GM10847 (cell line): ENCODE results near the gene DENND1A.

ENCODE experiments used
- POLR2A ChIP-seq: IDR thresholded peaks from 2 replicates; pipeline ENCODE4 v1.6.1; 2011; ENCODE audit not compliant: insufficient read length; ENCODE audit errors: extremely low read depth

DENND1A gene

DNA sequence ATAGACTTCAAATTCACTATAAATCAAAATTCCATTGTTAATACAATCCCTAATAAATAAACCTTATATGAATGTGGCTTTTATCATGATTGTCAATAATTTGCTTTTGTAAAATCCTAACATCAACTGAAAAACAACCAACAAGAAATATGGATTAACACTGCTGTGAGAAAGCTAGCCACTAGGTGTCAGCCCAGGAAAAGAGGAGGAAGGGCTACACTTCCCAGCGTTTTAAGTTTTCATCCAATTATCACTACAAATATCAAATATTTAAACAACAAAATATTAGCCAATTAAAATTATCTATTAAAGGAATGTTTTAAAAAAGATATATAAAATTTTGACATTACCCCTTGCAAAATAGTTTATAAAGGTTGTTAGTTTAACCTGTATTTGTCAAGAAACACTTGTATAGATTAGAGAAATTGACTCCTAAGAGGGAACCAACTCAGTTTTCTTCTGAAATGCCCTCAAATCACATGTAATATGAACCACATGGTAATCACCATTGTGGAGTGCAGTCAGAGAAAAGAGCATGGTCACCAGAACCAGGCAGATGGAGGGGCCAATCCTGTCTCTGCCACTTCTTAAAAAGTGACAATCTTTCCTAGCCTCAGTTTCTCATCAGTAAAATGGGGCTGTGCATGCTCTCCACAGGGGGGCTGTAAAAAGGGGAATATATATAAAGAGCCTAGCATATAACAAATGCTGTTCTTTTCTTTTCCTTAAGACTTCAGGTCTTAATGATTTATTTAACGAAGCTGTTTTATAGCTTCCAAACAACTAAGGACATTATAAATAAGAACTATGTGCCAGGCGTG, 385.7 kb downstream of the DENND1A start:
- no peak for TF ChIP-seq POLR2A

DNA sequence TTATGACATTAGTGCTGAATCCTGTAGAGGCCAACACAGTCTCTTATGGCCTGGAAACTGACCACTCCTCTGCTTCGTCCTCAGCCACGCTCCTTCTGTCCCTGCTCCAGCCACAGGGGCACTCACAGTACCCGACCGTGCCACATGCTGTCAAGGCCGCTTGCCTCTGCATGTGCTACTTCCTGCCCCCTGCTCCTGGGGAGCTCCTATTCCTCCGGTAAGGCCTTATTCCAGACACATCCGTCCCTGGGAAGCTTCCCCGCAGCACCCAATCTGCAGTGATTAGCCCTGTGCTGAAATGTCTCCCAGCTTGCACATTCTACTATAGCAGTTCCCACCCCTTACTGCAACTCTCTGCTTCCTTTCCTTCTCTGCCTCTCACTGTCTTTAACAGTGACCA, 386.4 kb downstream of the DENND1A start:
- TF ChIP-seq POLR2A, result no peak

DNA sequence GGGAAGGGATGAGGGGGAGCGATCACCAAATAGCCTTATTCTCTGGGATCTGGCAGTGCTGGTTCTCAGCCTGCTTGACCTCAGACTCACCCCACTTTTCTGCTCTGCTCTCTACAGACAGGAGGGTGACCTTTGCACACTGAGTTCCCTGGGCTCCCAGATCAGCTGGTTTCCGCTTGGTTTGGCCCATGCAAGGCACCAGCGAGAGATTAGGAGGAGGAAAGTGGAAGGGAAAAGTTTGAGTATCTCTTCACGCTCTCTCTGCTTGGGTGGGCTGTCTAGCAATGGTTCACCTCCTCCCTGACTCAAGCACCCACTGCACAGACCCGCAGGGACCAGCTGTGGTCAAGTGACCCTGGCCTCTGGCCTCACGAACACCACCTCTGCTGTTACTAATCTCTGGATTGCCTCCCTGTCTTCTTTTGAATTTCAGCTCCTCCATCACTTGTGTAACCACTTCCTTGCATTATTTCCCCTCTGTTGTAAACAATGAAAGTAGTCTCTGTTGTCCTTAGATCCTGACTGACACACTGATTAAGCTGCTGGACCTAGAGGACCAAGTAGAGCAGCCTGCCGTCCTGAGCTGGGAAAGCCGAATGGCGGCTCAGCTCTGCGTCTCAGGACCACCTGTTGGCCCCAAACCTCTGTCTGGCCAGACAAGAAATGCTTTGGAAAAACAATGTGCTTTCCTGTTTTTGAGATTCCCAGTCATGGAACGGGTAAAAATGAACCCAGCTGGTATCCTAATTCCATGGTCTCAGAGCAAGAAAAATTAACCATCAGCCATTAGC, 387.3 kb downstream of the DENND1A start:
- no peak for TF ChIP-seq POLR2A

GRCh38 chr9:123541411-123541810, 388.5 kb downstream of the DENND1A start:
- TF ChIP-seq POLR2A, result no peak

DNA sequence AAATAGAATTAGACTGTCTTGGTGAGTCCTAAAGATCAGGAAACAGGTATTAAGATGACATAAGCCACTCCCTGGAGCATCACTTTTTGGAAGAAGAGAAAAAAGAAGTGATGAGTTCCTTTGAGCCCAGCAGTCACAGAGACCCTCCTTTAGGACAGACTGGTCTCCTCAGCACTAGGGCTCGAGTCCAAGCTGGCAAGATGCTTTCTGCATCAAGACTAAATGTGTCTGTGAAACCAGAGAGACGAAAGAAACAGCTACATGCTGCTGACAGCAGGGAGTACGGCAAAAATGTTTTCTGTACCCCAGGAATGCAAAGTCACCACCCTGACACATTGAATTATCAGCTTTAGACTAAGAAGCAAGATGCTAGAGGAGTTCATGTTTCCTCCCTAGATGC, 389.5 kb downstream of the DENND1A start:
- TF ChIP-seq POLR2A, result no peak

- TF ChIP-seq POLR2A, result no peak
These were observed 392.1 kb downstream of the DENND1A start for GRCh38 chr9:123537809-123538208.

DNA sequence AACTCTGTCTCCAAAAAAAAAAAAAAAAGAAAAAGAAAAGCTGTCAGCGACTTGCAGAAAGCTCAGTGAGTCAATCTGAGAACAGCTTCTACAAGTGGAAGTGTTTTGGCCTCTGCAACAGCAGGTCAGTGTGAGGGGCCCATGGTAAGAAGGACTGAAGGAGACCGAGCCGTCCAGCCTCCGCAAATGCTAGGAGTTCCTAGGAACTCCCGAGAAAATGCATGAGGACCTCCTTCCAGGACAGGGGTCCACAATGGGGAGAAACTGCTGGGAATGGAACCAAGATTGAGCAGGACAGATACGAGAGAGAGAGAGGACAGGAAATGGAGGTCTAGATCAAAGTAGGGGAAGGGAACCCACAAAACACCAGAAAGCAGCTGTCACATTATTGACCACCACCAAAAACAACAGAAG, 393.5 kb downstream of the DENND1A start:
- TF ChIP-seq POLR2A, result no peak

GRCh38 chr9:123534336-123534735, 395.6 kb downstream of the DENND1A start:
- no peak for TF ChIP-seq POLR2A

GRCh38 chr9:123530244-123530643, 399.7 kb downstream of the DENND1A start:
- TF ChIP-seq POLR2A, result no peak

DNA sequence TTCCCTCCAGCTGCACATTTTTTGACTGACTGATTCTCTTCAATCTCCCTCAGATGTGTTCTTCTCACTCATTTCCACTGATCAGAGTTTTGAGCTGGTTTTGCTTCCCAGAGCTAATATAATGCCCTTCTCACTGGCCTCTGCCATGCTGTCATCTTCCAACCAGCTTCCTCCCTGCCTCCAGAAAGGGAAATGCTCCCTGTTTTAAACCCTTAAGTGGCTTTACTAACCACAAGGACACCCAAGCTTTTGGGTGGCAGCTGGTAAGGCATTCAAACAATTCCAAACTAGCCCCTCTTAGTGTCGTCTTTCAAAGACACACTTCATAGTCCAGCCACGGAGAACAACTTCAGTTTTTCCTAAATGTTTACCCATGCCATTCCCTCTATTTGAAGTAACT, 401.4 kb downstream of the DENND1A start:
- TF ChIP-seq POLR2A, result no peak

DNA sequence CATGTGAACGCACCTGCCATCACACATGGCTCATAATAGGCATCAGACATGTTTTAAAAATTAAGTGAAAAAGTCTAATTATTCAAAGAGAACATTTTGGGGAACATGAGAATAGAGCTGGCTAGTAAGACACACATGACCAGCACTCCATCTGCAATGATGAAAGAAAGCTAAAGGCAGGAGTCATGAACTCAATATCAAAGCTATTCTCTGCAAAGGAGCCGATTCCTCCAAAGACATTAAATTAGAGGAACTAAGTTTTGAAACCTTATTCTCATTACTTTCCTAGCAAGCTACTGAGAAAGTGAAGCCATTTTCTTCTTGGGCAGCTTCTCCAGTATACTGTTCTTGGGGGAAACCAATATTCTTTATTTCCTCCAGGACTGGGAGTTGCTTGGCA, 401.9 kb downstream of the DENND1A start:
- TF ChIP-seq POLR2A, result no peak

- TF ChIP-seq POLR2A, result no peak
These were observed 404.0 kb downstream of the DENND1A start for GRCh38 chr9:123525957-123526356.

GRCh38 chr9:123525424-123525823, 404.5 kb downstream of the DENND1A start:
- TF ChIP-seq POLR2A, result no peak

GRCh38 chr9:123524866-123525265, 405.1 kb downstream of the DENND1A start:
- no peak for TF ChIP-seq POLR2A

DNA sequence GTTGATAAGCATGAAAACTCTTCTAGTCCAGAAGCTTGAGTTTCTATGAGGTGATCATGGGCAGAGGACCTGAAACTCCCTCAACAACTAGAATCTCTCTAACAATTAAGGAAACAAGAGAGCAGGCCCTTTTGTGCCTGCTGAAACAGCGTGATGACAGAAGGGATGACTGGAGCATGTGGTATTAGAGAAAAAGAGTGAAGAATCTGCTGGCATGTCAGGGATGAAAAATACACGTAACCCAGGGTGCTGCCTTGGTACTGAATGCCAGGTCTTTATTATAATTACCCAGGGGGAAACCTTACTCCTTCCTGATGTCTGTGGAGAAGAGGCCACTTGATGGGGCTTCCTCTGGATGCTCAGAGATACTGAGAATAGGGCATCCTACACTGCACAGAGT, 406.1 kb downstream of the DENND1A start:
- TF ChIP-seq POLR2A, result no peak

- no peak for TF ChIP-seq POLR2A
These were observed 406.9 kb downstream of the DENND1A start for GRCh38 chr9:123523001-123523400.
